NCI-H460 (cell line): ENCODE results near the gene DCUN1D1. TPM values are rescaled to one million over a fixed set of nuclear protein-coding genes. Genes with fewer than 3 reads are reported as not detected.
"Not testable (repeated sequence)": the region's sequence is repeated elsewhere in the genome, so short reads cannot be mapped to it uniquely, and the experiment has no call there.

ENCODE experiments used
- DNase-seq: peaks from one replicate; pipeline ENCODE4 v3.0.0-alpha.2; 2016; ENCODE audit warnings: low read depth; ENCODE audit errors: extremely low read depth
- polyA plus RNA-seq: library from polyadenylated mRNA; depleted of rRNA; stranded (reverse); fragments of >200 nt; gene quantifications from 2 replicates; pipeline ENCODE4 v1.2.3, GENCODE V29; 2014; cell fraction: nucleus; rRNA removed
- total RNA-seq: library from RNA; depleted of rRNA; stranded (reverse); fragments of >200 nt; shearing (Covaris generic); gene quantifications from 2 replicates; pipeline ENCODE4 v1.2.3, GENCODE V29; 2014; rRNA removed

Gene DCUN1D1
- total RNA-seq = 16.8 and 18.4 TPM in 2 replicates
- polyA plus RNA-seq = 6.8 and 16.5 TPM in 2 replicates

DNA sequence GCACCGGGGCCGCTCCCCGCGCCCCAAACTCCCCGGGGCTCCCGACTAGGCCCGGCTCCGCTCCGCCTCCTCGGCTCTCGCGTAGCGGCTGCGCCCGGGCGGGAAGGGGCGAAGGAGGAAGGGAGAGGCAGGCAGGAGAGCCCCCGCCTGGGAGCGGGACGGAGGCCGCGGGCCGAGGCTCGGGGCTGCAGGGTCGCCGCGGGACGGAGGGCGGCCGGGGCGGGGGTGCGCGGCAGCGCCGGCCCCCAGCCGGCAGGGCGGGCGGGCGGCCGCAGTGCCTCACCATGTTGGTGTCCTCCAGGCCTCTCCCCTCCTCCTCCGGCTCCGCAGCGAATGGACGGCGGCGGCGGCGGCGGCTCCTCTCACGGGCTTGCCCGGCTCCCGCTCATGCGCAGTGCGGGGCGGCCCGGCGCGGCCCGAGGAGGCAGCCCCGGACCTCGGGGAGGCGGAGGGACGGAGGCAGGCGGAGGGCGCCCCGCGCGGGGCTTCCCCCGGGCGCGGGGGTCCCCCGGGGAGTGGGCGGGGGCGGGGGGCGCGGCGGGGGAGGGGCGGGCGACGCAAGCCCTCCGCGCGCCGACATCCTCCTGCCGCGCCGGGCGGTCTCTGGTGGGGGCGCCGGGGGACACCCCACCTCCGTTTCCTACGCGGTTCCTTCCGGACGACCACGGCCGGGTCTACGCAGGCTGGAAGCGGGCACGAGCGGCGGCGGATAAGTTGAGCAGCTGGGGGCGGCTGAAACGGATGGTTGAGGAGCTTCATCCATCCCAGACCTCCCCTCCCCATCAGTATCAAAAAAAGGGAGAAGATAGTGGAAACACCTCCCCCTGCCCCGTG lies at the start of gene DCUN1D1:
Gene DCUN1D1, minus strand, starts transcription at position 335 of the 834 bp plus-strand sequence. Its CDS starts 49 bp downstream, at position 286.
- DNase-seq = peak; percentile 81

DNA sequence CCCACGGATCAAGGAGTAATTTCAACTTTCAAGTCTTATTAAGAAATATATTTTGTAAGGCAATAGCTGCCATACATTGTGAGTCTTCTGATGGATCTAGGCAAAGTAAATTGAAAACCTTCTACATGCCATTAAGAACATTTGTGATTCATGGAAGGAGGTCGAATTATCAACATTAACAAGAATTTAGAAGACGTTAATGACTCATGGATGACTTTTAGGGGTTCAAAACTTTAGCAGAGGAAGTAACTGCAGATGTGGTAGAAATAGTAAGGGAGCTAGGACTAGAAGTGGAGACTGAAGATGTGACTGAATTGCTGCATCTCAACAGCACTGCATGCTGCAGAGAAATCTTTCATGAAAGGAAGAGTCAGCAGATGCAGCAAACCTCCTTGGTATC lies 48.1 kb upstream of the DCUN1D1 start:
- DNase-seq = no peak

DNA sequence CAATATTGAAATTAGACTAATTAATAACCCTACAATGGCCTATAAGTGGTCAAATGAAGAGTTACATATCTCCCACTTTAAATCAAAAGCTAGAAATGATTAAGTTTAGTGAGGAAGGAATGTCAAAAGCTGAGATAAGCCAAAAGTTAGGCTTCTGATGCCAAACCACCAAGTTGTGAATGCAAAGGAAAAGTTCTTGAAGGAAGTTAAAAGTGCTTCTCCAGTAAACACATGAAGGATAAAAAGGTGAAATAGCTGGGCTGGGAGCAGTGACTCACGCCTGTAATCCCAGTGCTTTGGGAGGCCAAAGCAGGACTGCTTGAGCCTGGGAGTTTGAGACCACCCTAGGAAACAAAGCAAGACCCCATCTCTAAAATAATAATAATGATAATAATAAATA lies 46.9 kb upstream of the DCUN1D1 start:
- DNase-seq = no peak

DNA sequence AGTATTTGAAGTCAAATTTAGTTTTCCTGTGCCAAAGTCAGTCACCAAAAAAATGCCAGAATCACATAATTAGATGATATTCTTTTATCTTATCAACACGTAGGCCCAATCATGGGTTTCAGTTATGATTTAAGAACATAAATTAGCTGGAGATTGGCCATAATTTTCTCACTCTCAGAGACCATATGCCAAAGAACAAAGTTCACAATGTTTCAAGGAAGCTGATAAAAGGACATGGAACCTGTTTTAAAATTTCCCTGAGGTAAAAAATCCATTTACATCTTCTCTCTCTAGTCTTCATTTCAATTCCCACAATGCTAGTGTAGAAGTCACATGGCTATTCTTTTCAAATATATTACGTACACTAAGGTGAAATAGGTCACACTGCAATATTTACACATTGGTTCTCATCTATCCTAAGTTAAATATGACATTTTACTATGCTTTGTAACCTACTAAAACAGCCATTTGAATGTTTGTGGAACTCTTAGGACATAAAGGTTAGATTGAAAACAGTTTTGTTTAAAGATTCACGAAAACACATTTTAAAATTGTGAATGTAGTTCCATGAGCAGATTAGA lies 42.7 kb upstream of the DCUN1D1 start:
- DNase-seq = no peak

DNA sequence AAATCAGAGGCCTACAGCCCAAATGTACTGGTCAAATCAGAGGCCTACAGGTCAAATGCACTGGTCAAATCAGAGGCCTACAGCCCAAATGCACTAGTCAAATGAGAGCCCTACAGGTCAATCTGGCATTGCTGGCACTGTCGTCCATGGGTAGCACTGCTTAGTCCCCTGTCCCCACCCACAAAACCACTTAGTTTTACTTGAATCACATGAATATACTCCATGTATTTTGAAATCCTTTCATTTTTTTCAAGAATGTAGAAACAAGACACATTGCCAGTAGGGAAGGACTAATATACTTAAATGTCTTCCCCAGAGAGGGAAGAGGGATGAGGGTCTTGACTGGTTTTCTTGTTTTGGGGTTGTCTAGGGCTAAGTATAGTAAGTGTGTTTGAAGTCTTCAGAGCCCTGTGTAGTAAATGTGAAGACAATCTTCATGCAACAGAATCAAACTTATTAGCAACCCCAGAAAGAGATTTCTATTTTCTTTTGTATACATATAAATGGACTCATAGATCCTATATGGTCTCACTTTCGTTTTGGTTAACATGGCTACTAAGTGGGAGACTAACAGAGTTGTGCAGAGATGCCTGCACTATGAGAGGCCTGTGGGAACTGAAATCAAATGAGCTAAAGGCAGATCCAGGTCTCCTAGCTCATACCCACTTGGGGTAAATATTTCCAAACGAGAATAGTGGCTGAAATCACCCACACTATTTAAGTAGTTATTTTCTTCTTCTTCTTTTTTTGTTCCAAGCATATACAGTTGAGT lies 38.3 kb upstream of the DCUN1D1 start:
- DNase-seq = no peak

DNA sequence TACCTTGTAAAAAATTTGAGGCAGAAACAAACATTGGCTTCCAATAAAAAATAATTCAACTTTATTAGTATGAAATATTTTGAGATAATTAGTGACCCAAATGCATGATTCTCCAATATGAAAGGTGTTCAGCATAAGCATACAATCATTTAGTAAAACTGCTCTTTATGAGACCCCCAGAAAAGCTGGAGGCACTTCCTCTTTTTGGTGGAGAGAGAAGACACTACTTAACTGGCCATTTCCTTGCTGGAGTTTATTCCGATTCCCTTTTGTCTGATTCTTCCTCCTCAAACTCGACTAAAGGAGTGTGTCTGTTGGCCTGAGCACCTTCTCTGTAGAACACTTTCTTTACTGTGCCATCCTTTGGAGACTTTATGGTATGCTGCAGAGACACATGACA lies 34.8 kb upstream of the DCUN1D1 start:
- no peak for DNase-seq

DNA sequence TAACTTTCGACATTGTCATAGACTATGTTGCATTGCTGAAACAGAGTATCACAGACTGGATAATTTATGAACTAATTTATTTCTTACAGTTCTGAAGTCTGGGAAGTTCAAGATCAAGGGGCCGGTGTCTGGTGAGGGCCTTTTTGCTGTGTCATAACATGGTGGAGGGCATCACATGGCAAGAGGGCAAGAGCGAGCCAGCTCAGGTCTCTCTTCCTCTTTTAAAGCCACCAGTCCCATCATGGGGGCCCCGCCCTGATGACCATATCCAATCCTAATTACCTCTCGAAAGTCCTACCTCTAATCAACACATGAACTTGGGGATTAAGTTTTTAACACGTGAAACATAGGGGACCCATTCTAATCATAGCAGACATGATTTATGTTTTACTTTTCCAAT lies 33.5 kb upstream of the DCUN1D1 start:
- DNase-seq = no peak

DNA sequence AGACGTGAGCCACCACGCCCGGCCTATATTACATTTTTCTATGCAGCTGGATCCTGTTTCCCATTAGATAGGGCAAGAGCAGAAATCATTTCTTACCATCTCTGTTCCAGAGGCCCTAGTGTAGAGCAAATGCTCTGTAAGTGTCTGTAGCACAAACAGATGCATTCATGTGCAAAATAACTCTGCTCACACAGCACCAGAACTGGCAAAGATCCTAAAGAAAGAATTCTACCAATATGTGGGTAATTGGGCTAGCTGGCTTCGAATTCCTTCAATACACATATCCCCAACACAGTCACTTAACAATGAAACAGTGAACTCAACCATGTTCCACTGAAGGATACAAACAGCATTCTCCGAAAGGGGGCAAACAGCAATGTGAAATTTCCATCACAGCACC lies 32.7 kb upstream of the DCUN1D1 start:
- DNase-seq = no peak

DNA sequence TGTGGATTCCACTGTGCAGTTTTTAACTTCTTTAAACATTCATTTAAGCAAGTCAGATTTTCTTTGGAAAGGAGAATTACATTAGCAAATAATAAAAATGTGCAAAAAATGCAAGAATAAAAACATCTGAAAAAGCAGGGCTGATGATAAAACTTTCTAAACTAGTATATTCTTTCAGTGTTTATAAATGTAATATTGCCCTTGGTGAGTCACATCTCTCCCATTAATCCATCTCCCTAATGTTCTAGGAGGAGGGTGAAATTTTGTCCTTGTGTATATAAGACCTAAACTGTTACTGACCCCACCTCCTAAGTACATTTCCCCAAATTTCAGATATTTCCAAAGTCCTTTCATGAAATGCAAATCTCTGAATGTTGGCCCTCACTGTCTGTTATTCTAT lies 28.5 kb upstream of the DCUN1D1 start:
- no peak for DNase-seq

DNA sequence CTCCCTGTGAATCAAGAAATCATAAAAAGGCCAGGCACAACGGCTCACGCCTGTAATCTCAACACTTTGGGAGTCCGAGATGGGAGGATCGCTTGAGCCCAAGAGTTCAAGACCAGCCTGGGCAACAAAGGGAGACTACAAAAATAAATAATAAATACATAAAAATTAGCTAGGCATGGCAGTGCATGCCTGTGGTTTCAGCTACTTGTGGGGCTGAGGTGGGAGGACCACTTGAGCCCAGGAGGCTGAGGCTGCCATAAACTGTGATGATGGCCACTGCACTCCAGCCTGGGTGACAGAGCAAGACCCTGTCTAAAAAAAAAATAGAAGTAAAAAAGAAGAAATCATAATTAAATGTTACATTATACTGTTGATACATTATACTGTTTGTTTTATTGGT lies 28.0 kb upstream of the DCUN1D1 start:
- DNase-seq = no peak

DNA sequence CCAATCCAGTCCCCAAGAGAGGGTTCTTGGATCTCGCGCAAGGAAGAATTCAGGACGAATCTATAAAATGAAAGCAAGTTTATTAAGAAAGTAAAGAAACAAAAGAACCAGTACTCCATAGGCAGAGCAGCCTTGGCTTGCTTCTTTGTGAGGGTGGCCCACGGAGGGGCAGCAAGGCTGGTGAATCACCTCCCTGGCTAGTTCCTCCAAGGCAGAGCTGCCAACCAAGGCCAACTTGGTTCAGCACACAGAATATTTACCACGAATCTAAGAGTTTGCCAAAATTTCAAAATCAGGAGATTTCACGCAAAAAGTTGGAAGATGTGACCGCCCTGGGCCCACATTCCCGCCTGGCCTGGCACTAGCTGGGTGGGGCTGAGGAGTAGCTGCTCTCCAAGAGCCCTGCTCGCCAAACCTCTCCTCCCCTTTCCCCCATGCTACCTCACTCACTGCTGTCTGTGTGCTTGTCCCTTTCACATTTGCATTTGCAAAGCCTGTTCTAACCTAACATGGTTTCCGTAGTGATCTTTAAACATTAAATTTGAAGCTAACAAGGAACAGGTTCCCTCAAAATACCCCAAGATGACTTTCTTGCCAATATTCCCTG lies 26.2 kb upstream of the DCUN1D1 start:
- DNase-seq = no peak

DNA sequence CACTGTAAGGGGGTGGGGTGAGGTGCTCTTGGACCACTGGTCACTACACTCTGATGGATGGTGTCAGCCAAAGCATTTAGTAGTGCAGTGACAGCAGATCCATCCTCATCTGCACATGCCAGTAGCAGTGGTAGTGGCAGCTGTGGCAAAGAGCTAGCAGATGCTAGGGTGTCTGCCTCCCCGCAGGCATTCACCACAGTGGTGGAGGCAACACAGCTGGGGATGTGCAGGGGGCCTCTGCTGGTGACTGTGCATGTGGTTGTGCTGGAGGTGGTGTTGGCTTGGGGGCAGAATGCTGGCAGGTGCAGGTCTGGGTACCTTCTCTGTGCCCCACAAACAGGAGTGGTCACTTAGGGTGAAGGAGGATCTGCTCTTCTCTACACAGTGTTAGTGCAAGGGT lies 19.4 kb upstream of the DCUN1D1 start:
- DNase-seq = no peak

DNA sequence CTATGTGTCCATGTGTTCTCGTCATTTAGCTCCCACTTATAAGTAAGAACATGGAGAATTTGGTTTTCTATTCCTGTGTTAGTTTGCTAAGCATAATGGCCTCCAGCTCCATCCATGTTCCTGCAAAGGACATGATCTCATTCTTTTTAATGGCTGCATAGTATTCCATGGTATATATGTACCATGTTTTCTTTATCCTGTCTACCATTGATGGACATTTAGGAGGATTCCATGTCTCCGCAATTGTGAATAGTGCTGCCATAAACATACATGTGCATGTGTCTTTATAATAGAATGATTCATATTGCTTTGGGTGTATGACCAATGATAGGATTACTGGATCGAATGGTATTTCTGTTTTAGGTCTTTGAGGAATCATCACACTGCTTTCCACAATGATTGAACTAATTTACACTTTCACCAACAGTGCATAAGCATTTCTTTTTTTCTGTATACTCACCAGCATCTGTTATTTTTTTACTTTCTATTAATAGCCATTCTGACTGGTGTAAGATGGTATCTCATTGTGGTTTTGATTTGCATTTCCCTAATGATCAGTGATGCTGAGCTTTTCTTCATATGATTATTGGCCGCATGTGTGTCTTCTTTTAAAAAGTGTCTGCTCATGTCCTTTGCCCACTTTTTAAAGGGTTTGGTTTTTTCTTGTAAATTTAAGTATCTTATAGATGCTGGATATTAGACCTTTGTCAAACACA lies 13.3 kb upstream of the DCUN1D1 start:
- DNase-seq = not testable (repeated sequence)

DNA sequence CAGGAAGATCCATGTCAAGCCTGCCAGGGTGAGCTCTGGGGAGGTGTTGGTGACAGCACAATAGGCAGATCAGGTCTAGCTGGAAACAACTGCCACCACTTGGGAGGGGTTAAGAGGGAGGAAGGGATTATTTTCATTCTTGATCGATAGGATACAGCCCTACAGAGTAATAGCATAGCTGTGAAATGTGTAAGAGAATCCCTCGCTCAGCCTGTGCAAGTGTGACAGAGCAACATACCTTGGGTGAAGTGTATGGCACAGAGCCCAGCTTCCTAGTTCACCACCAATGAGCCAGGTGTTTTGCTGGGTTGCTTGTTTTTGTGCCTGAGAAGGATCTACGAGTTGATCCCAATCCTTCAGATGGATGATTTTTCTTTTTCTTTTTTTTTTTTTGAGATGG lies 9.2 kb upstream of the DCUN1D1 start:
- no peak for DNase-seq

DNA sequence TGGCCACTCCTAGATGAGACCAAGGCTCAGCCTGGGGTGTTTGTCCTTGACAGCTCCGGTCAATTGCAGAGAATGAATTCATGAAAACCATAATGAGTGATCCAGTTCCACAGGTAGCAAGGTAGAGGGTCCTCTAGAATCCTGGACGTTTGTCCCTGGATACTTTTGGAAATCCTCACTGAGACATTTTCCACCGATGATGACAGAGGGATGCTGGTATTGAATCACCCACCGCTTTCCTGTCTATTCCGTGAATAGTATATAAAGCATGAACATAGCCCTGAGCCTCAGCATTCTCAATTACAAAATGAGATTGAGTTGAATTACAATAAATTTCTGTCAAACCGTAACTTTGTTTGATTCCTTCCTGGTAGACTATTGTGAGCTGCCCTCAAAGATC lies 5.7 kb upstream of the DCUN1D1 start:
- DNase-seq = no peak

DNA sequence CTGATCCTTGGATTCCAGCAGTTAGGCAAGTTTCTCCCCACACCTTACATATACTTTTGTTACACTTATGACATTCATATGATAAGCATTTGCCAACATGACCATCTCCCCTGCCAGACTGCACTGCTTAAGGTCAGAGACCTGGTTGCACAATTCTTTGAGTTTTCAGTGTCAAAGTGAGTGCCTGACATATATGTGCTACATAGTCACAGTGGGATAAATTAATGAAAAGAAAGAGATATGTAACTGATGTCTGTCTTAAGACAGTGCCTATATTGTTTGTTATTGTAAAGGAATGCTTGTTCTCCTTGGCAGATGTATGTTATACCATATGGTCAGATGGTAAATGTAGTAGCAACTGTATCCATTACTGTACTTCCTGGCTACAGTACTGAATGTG lies 3.5 kb upstream of the DCUN1D1 start:
- no peak for DNase-seq

DNA sequence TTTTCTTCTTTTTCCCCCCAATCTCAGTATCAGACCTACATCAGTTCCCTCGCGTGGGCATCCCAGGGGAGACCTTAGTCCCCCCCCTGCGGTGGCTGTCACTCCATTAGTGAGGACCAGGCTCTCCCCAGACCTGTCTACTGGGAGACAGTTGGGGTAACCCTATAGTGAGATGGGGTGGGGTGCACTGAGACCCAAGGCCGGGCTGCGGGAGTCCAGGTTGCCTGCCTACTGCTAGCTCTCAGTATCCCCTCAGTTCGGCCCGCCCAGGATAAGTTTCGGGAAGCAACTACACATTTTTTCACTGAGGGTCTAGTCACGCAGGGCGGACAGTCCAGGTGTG lies 671 bp upstream of the DCUN1D1 start:
- no peak for DNase-seq

DNA sequence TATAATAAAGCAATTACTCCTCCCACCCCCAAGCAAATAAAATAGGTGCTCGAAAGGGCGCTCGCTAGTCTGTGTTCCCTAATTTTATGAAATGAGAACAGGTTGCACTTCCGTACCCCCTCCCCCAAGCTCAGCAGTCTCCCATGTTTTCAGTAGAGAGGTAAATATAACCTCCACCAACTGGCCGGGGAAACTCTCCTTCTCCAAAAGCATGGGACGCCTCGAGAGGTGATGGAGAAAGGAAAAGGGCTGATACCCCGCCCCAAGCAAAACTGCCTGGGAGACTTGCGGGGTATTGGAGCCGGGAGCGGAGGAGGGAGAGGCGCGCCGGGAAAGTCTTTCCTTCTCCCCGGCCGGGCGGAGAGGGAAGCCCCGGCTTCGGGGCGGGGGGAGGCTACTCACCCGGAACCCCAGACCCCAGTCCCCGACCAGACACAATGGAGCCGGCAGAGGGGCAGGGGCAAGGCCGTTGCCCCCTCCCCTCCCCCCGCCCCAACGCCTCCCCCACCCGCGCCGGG lies 605 bp downstream of the DCUN1D1 start:
- DNase-seq = no peak

DNA sequence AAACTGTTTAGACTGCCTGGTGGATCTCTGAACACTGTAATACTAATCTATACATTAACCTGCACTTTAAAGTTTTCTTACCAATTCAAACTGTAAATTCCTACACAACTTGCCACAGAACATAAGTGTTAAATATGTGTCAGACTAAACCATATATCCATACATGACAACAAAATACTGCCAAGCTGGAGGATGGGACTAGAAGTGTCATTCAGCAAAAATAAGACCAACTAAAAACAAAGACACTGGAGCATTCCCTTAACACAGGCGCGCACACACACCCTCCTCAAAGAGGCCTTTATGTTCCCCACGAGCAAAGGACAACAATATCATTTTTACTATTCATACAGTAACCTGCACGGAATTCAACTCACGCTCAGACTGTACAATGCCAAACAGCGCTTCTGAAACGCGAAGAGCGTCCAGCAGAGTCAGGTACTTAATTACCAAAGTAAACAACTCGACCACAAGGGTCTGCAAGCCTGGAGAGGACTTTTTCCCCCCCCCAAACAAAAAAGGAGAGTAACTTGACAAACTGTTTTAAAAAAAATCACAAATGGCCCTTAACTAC lies 1.1 kb downstream of the DCUN1D1 start:
- DNase-seq = no peak

DNA sequence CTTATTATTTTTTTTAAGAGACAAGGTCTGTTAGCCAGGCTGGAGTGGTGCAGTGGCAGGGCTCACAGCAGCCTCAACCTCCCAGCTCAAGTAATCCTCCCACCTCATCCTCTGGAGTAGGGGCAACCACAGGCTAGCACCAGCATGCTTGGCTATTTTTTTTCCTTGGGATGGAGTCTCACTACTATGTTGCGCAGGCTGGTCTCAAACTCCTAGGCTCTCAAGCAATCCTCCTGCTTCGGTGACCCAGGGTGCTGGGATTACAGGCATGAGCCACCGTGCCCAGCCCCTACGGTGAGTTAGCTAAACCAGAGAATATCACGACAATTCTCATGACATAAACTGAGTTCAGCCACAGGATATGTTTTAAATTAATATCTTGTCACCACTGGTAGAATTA lies 2.0 kb downstream of the DCUN1D1 start:
- DNase-seq = no peak
